Colonic mucosa (tissue), 4 donors: ENCODE results near the gene THSD7B. TPM values are rescaled to one million over a fixed set of nuclear protein-coding genes. Genes with fewer than 3 reads are reported as not detected.

ENCODE experiments used
- DNase-seq: peaks from one replicate; pipeline ENCODE4 v3.0.0-alpha.2; 2020
- H3K27ac ChIP-seq: fragments of 200-600 bp; one replicate; pipeline ENCODE4 v1.8.0; 2021
- H3K27me3 ChIP-seq: fragments of 200-600 bp; one replicate; pipeline ENCODE4 v1.8.0; 2021
- H3K36me3 ChIP-seq: fragments of 200-600 bp; one replicate; pipeline ENCODE4 v1.8.0; 2021
- H3K4me1 ChIP-seq: fragments of 200-600 bp; one replicate; pipeline ENCODE4 v1.8.0; 2021; ENCODE audit warnings: mild to moderate bottlenecking
- H3K4me3 ChIP-seq: fragments of 200-600 bp; one replicate; pipeline ENCODE4 v1.8.0; 2021
- H3K9ac ChIP-seq, 2 donors: one replicate each; pipeline ENCODE4 v1.7.0; 2013; ENCODE audit warnings: control low read depth in 2 of 2, low read depth in 2 of 2, low read length in 2 of 2
- H3K9me3 ChIP-seq: fragments of 200-600 bp; one replicate; pipeline ENCODE4 v1.8.0; 2021
- intact Hi-C: fragments of 100-400 bp; cut with DNase I; formaldehyde crosslinking; loops from one replicate; pipeline ENCODE4 v1.14.1; 2022
- total RNA-seq, 2 donors: library from RNA; stranded (reverse); fragmentation: NEBNext Ultra II Directional in 1 of 2; extraction: Animal tissue kit (Norgen Biotek cat#: 25700) in 1 of 2; gene quantifications; one replicate each; pipeline ENCODE4 v1.2.1, GENCODE V29; 2021
- TF ChIP-seq, protein P1 (sequence below): fragments of 200-600 bp; IDR thresholded peaks from one replicate; pipeline ENCODE4 v1.8.0; 2022; ENCODE audit warnings: antibody characterized with exemption, mild to moderate bottlenecking
- donor health status: healthy.
- donor health status: DM: no; HTN: no; CAD: no.
- donor health status: DM: no; HTN: no; CAD: no.

THSD7B gene
- total RNA-seq, 2 donors from 2014 or later: 0.05 to 0.29 TPM

DNA sequence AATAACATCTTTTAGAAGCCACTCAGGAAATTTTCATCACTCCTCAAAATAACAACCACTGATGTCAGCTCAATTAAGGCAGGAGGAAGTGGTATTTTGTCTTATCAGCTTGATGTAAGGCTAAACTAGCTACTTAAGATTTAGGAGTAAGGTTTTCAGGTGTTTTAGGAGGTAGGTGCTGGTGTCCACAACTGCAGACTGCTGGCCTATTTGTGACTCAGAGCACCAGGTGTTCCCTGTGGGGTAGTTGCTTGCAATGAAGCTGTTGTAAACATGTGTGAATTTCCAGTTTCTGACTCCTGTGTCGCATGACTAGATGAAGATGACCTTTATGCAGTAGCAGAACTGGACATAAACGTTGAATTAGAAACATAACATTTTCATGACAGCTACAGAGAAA lies 164.2 kb downstream of the THSD7B start:
- TF ChIP-seq, protein P1, sequence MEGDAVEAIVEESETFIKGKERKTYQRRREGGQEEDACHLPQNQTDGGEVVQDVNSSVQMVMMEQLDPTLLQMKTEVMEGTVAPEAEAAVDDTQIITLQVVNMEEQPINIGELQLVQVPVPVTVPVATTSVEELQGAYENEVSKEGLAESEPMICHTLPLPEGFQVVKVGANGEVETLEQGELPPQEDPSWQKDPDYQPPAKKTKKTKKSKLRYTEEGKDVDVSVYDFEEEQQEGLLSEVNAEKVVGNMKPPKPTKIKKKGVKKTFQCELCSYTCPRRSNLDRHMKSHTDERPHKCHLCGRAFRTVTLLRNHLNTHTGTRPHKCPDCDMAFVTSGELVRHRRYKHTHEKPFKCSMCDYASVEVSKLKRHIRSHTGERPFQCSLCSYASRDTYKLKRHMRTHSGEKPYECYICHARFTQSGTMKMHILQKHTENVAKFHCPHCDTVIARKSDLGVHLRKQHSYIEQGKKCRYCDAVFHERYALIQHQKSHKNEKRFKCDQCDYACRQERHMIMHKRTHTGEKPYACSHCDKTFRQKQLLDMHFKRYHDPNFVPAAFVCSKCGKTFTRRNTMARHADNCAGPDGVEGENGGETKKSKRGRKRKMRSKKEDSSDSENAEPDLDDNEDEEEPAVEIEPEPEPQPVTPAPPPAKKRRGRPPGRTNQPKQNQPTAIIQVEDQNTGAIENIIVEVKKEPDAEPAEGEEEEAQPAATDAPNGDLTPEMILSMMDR: no peak
- Histone ChIP-seq H3K9me3 (no peaks in the 10 kb centered on the region), H3K4me3 (no peak overlapping the region), H3K4me1 (no peaks in the 10 kb centered on the region), H3K27ac (no peak overlapping the region), H3K36me3 (no peaks in the 10 kb centered on the region), H3K9ac (no peak overlapping the region), H3K27me3 (no peaks in the 10 kb centered on the region)
- no peak for DNase-seq
- intact Hi-C loops: no loop called here

DNA sequence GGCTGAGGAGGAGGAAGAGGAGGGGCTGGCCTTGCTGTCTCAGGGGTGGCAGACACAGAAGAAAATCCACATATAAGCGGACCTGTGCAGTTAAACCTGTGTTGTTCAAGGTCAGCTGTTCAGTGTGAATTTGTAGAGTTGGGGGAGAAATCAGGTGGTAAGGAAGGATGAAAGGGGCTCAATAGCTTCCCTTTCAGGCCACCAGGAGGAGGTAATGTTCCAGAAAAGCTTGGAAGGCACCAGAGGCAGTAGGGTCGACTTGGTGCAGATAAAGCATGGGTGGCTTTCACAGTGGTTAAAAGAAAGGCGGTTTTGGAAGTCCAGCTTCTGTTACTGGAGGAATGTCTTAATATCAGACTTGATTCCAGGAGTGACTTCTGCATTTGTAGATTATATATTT lies 167.4 kb downstream of the THSD7B start:
- Histone ChIP-seq H3K27me3 (no peaks in the 10 kb centered on the region), H3K4me1 (no peaks in the 10 kb centered on the region), H3K4me3 (no peak overlapping the region), H3K27ac (no peak overlapping the region), H3K36me3 (no peaks in the 10 kb centered on the region), H3K9ac (no peak overlapping the region), H3K9me3 (no peaks in the 10 kb centered on the region)
- intact Hi-C loops: no loop called here
- DNase-seq: no peak
- TF ChIP-seq, protein P1: no peak

DNA sequence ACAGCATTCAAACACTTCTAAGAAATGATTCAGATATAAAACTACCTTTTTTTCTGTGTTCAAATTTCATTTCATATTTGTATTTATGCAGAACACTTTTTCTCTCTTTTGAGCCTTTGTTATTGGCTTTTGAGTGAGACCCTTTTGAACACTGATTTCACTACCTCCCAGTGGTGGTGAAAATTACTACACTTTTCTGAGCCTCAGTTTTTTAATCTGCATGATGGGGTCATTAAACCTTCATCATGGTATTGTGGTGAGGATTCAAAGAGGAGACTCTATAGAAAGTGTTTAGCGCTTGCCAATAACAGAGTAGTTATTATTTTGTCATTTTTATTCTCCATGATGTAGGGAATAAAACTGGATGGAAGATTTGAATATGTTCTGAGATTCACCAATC lies 169.8 kb downstream of the THSD7B start:
- DNase-seq: no peak
- H3K9me3 ChIP-seq: no peaks in the 10 kb centered on the region
- TF ChIP-seq, protein P1: no peak
- H3K4me3 ChIP-seq: no peak overlapping the region
- H3K27me3 ChIP-seq: no peaks in the 10 kb centered on the region
- intact Hi-C loops: no loop called here
- no peak overlapping the region for H3K27ac ChIP-seq
- no peaks in the 10 kb centered on the region for H3K4me1 ChIP-seq
- no peak overlapping the region for H3K9ac ChIP-seq
- no peaks in the 10 kb centered on the region for H3K36me3 ChIP-seq

DNA sequence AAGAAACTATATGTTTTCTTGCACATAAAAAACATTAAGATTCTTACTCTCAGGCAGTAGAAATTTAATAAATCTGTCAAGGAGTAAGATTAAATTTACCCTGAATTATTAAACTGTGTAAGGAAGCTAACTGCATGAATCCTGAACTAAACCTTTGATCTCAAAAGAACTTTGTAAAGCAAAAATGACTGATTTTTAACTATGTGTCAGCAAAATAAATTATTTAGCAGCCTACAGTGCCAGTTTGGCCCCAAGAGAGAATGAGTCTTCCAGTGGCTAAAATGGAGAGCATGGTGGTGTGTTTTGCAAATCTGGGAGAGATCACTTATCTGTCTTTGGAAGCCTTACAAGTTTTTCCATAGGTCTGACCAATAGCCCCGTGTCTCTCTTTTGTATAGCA lies 190.7 kb downstream of the THSD7B start:
- H3K36me3 ChIP-seq: no peaks in the 10 kb centered on the region
- intact Hi-C loops: no loop called here

DNA sequence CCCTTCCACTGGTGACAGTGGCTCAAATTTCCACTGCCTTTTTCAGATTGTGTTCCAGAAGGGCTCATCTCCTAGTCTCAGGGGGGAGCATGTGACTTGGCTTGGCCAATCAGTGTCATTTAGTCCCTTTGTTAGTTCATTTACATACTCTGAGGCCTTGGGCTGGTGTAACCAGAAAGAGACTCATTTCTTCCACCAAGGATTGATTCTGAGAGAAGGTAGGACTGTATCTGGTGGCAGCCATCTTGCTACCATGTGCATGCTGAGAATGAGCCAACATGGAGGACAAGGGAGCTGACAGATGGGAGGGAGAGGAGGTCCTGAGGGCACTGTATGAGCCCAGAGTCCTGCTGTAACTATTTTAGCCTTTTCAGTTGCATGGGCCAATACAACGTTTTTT lies 191.7 kb downstream of the THSD7B start:
- TF ChIP-seq, protein P1: no peak
- Histone ChIP-seq H3K36me3 (no peaks in the 10 kb centered on the region), H3K4me3 (no peak overlapping the region), H3K4me1 (no peaks in the 10 kb centered on the region), H3K9ac (no peak overlapping the region), H3K27ac (no peak overlapping the region), H3K27me3 (no peaks in the 10 kb centered on the region), H3K9me3 (no peaks in the 10 kb centered on the region)
- DNase-seq: no peak
- intact Hi-C loops: no loop called here

More for the DNA sequence above, 190.7 kb downstream of the THSD7B start:
- Histone ChIP-seq H3K27ac (no peak overlapping the region), H3K4me3 (no peak overlapping the region), H3K27me3 (no peaks in the 10 kb centered on the region), H3K9me3 (no peaks in the 10 kb centered on the region), H3K9ac (no peak overlapping the region), H3K4me1 (no peaks in the 10 kb centered on the region)
- TF ChIP-seq, protein P1: no peak
- DNase-seq: no peak
